ENCODE data around the gene UBE2M.

Gene UBE2M

GRCh38 chr19:58556622-58557220, 1.7 kb downstream of the UBE2M start:
- TF ChIP-seq CTCF (IDR thresholded peaks at IDR 0.05) = no peak
- H3K4me3 ChIP-seq = peak overlapping the region; percentile 70
- peak overlapping the region; percentile 87 to 91 for H3K27ac ChIP-seq
- no peak for DNase-seq (ENCODE audit: low spot score)

GRCh38 chr19:58555920-58556621, 2.3 kb downstream of the UBE2M start:
- DNase-seq (ENCODE audit: low spot score) = no peak
- no peak for TF ChIP-seq CTCF (IDR thresholded peaks at IDR 0.05)
- Histone ChIP-seq H3K27ac (peak overlapping the region; percentile 40 to 95), H3K4me3 (no peak overlapping the region)

- TF ChIP-seq CTCF (IDR thresholded peaks at IDR 0.05) = no peak
- Histone ChIP-seq H3K27ac (peak overlapping the region; percentile 94 to 95), H3K4me3 (peak overlapping the region; percentile 86)
- no peak for DNase-seq (ENCODE audit: low spot score)
These were observed 3.0 kb downstream of the UBE2M start for GRCh38 chr19:58555369-58555885.

GRCh38 chr19:58554494-58555368, 3.7 kb downstream of the UBE2M start, which contains the start of gene CHMP2A:
CHMP2A (minus strand) TSS chr19:58555105; CDS start chr19:58554212, 893 bp downstream.
- Histone ChIP-seq H3K27ac (peak within 1 kb of the TSS; percentile 94 to 95), H3K4me3 (peak within 1 kb of the TSS; percentile 86)
- no peak for TF ChIP-seq CTCF (IDR thresholded peaks at IDR 0.05)
- DNase-seq (ENCODE audit: low spot score) = peak; percentile 99

- TF ChIP-seq CTCF (IDR thresholded peaks at IDR 0.05) = no peak
- H3K27ac ChIP-seq = peak overlapping the region; percentile 94 to 95
- peak; percentile 75 for DNase-seq (ENCODE audit: low spot score)
- H3K4me3 ChIP-seq = peak overlapping the region; percentile 86
These were observed 4.5 kb downstream of the UBE2M start for GRCh38 chr19:58553799-58554493.

- no peak for TF ChIP-seq CTCF (IDR thresholded peaks at IDR 0.05)
- Histone ChIP-seq H3K27ac (no peak overlapping the region), H3K4me3 (no peak overlapping the region)
- DNase-seq (ENCODE audit: low spot score) = no peak
These were observed 5.8 kb downstream of the UBE2M start for GRCh38 chr19:58552655-58553054.

Measured in coronary artery (tissue), 2 donors.